Gastroesophageal sphincter (tissue), 3 donors: ENCODE data around the gene ADAMTS19.

Experiments
- CTCF ChIP-seq, 4 experiments: fragments of 200-600 bp in 2 of 4; fragments of 450-650 bp in 2 of 4; sonication (generic) in 1 of 4; IDR thresholded peaks; one replicate each; pipeline ENCODE4 v1.5.1; 2017 to 2019; ENCODE audit warnings: antibody characterized with exemption in 4 of 4, mild to moderate bottlenecking in 2 of 4, moderate library complexity in 2 of 4
- POLR2A ChIP-seq, 2 donors: fragments of 450-650 bp; IDR thresholded peaks; one replicate each; pipeline ENCODE4 v1.6.1; 2017; ENCODE audit warnings: antibody characterized with exemption in 2 of 2, mild to moderate bottlenecking in 2 of 2, moderate library complexity in 1 of 2
- POLR2AphosphoS5 ChIP-seq: sonication (generic); formaldehyde crosslinking; IDR thresholded peaks from one replicate; pipeline ENCODE4 v1.6.1; 2017; ENCODE audit warnings: antibody characterized with exemption

GRCh38 chr5:129506086-129506485, 46.0 kb downstream of the ADAMTS19 start:
- TF ChIP-seq CTCF (IDR thresholded peaks at IDR 0.05) (no peak), POLR2AphosphoS5 (no peak), POLR2A (IDR thresholded peaks at IDR 0.05) (no peak)
